ENCODE results near the gene CMTM5. TPM values are rescaled to one million over a fixed set of nuclear protein-coding genes. Genes with fewer than 3 reads are reported as not detected.

CMTM5 gene, protein sequence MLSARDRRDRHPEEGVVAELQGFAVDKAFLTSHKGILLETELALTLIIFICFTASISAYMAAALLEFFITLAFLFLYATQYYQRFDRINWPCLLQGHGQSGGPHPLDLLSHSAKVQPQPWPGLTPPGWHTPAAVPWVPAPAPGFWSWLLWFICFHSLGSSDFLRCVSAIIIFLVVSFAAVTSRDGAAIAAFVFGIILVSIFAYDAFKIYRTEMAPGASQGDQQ
- total RNA-seq (not detected), polyA plus RNA-seq (not detected), total RNA-seq (not detected)

DNA sequence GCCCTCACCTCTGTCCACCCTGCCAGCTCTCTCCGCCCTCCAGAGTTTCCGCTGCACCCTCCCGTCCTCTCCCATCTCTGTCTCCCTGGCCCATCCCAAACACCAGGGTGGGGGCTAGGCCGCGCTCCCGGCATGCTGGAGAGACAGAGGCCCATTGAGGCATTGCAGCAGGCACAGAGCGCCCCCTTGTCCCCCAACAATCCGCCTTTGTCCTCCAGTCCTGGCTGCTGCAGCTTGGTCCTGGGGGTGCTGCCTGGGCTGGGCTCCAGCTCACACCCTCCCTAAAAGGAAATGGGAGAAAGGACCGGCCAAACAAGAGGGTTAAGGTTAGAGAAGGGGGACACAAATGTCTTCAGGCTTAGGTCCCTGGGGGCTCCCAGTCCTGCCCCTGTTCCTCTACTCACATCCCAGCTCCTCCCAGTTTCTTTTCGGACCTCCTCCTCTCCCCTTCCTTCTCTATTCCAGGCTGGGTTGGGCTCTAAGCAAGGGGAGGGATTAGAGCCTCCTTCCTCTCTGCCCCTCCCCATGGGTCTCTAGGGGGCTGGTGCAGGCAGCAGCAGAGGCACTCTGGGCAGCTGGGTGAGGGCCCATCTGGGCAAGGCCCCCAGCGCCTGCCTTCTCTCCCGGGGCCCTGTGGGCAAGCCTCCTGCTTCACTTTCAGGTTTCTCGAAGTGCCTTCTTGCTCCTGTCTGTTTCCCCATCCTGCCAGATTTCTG is at the start of gene CMTM5:
CMTM5 (plus strand) TSS at position 565 of the 716 bp plus-strand sequence. CDS start 206 bp downstream, outside the sequence.
- peak within 1 kb of the TSS in 2 of 9 donors; percentile 4 to 58 for H3K27ac Mint-ChIP-seq
- DNase-seq (no peak), ATAC-seq (no peak)
- no peaks in the 10 kb centered on the region for H3K36me3 ChIP-seq (ENCODE audit: control insufficient read depth in 2 of 3, insufficient read depth in 3 of 3, low read length in 3 of 3)
- CTCF ChIA-PET: interaction anchor here (0.5 to 1.6 kb wide), 4 partner anchors 42 to 112 kb away, joined by 3 to 4 read pairs (median 3); no protein-coding TSS in a partner anchor
- peaks cover 0 to 8% (median 0%) of the 10 kb centered on the region in 7 donors for H3K4me1 Mint-ChIP-seq
- H3K4me3 ChIP-seq (ENCODE audit: low read length): no peak within 1 kb of the TSS
- no peak within 1 kb of the TSS for H3K4me3 Mint-ChIP-seq
- intact Hi-C loops (cut with micrococcal nuclease): no loop called here
- H3K36me3 Mint-ChIP-seq: no peaks in the 10 kb centered on the region
- no peaks in the 10 kb centered on the region for H3K27me3 ChIP-seq (ENCODE audit: control insufficient read depth in 2 of 2, insufficient read depth in 2 of 2, low read length in 2 of 2)
- no peaks in the 10 kb centered on the region for H3K4me1 ChIP-seq (ENCODE audit: control insufficient read depth in 2 of 2, insufficient read depth in 2 of 2, low read length in 2 of 2)
- no peaks in the 10 kb centered on the region for H3K9me3 Mint-ChIP-seq
- POLR2A ChIA-PET: no interaction called here
- H3K27me3 Mint-ChIP-seq: peaks cover 0 to 5% (median 0%) of the 10 kb centered on the region in 5 donors
- no peaks in the 10 kb centered on the region for H3K9me3 ChIP-seq (ENCODE audit: control insufficient read depth in 2 of 3, low read length in 3 of 3)
- no peak within 1 kb of the TSS for H3K27ac ChIP-seq (ENCODE audit: low read depth, low read length)

DNA sequence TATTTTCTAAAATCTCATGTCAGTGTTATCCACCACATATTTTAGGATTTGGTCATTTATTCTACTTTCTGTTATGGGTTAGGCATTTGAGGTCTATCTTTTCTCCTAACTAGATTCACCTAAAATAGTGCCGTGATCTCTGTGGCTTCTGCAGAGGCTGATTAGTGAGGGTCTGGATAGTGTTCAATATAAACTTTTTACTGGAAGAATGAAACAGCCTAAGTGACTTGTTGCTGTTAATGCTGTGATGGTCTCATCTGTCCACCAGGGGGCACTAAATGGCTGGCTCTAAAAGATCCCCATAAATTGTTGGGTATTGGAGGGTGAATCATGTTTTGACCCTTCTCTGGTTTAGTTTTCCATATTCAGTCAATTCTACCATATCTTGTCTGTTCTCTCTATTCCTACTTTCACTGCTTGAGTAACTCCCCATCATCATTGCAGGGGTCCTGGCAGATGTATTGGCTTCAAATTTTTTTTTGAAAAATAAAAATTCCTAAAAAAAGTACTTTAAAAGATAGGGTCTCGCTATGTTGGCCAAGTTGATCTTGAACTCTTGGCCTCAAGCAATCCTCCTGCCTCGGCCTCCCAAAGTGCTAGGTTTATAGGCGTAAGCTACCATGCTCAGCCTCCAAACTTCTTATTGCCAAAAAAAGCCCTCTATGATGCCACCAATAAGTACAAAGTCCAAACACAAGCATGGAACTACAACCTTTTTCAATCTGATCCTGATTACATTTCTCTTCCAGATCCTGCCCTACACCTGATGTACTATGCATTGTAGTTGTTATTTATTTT is 48.7 kb upstream of the CMTM5 start:
- Histone ChIP-seq H3K4me3 (ENCODE audit: low read length) (no peak overlapping the region), H3K27ac (ENCODE audit: low read depth, low read length) (no peak overlapping the region), H3K4me1 (ENCODE audit: control insufficient read depth in 2 of 2, insufficient read depth in 2 of 2, low read length in 2 of 2) (peaks cover 0 to under 1% of the 10 kb centered on the region in 2 donors), H3K27me3 (ENCODE audit: control insufficient read depth in 2 of 2, insufficient read depth in 2 of 2, low read length in 2 of 2) (no peaks in the 10 kb centered on the region), H3K36me3 (ENCODE audit: control insufficient read depth in 2 of 3, insufficient read depth in 3 of 3, low read length in 3 of 3) (peaks cover 14 to 26% (median 17%) of the 10 kb centered on the region in 3 experiments), H3K9me3 (ENCODE audit: control insufficient read depth in 2 of 3, low read length in 3 of 3) (no peaks in the 10 kb centered on the region)
- DNase-seq (peak in 8 of 9 donors; percentile 49 to 69 (median 59)), ATAC-seq (peak; percentile 86)
- POLR2A ChIA-PET: interaction anchor here (0.7 kb wide), 1 partner anchor 52 kb away, joined by 3 read pairs; no protein-coding TSS in a partner anchor
- intact Hi-C loops (cut with micrococcal nuclease): loop anchor here (1.0 kb wide), 4 partner anchors 24 to 234 kb away; partner anchors contain the start of gene SLC22A17 (in 1 of the 2)
- Mint-ChIP-seq H3K4me1 (peaks cover 3 to 11% (median 8%) of the 10 kb centered on the region in 7 donors), H3K36me3 (peaks cover 0 to 19% (median 3%) of the 10 kb centered on the region in 5 donors), H3K4me3 (no peak overlapping the region), H3K27me3 (peaks cover 0 to 6% (median 0%) of the 10 kb centered on the region in 5 donors), H3K9me3 (no peaks in the 10 kb centered on the region), H3K27ac (peak overlapping the region in 3 of 9 donors; percentile 6 to 34 (median 23))
- CTCF ChIA-PET: interaction anchor here (1.5 to 4.6 kb wide), 3 partner anchors 51 to 64 kb away, joined by 3 to 30 read pairs (median 7); no protein-coding TSS in a partner anchor

DNA sequence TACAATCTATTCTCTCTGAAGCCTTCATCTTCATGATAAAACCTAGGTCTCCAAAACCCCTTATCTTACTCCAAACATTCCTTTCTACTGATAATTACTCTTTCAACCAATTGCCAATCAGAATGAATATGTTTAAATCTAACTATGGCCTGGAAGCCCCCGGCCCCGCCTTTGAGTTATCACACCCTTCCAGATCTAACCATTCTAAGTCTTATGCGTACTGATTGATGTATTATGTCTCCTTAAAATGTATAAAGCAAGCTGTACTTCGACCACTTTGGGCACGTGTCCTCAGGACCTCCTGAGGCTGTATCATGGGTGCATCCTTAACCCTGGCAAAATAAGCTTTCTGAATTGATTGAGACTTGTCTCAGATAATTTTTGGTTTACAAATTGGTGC is 41.2 kb upstream of the CMTM5 start:
- Histone ChIP-seq H3K27me3 (ENCODE audit: control insufficient read depth in 2 of 2, insufficient read depth in 2 of 2, low read length in 2 of 2) (peaks cover 0 to 3% of the 10 kb centered on the region in 2 donors), H3K9me3 (ENCODE audit: control insufficient read depth in 2 of 3, low read length in 3 of 3) (no peaks in the 10 kb centered on the region), H3K27ac (ENCODE audit: low read depth, low read length) (no peak overlapping the region), H3K4me1 (ENCODE audit: control insufficient read depth in 2 of 2, insufficient read depth in 2 of 2, low read length in 2 of 2) (no peaks in the 10 kb centered on the region), H3K36me3 (ENCODE audit: control insufficient read depth in 2 of 3, insufficient read depth in 3 of 3, low read length in 3 of 3) (no peaks in the 10 kb centered on the region), H3K4me3 (ENCODE audit: low read length) (no peak overlapping the region)
- Mint-ChIP-seq H3K27ac (peak overlapping the region in 1 of 9 donors; percentile 48), H3K4me1 (no peaks in the 10 kb centered on the region), H3K9me3 (peaks cover 0 to 7% (median 0%) of the 10 kb centered on the region in 11 donors), H3K36me3 (no peaks in the 10 kb centered on the region), H3K27me3 (peaks cover 5 to 37% (median 18%) of the 10 kb centered on the region in 5 donors), H3K4me3 (no peak overlapping the region)
- ChIA-PET POLR2A (no interaction called here), CTCF (interaction anchor here (0.9 kb wide), 1 partner anchor 10 kb away, joined by 3 read pairs; no protein-coding TSS in a partner anchor)
- ATAC-seq (no peak), DNase-seq (no peak)
- intact Hi-C loops (cut with micrococcal nuclease): no loop called here

DNA sequence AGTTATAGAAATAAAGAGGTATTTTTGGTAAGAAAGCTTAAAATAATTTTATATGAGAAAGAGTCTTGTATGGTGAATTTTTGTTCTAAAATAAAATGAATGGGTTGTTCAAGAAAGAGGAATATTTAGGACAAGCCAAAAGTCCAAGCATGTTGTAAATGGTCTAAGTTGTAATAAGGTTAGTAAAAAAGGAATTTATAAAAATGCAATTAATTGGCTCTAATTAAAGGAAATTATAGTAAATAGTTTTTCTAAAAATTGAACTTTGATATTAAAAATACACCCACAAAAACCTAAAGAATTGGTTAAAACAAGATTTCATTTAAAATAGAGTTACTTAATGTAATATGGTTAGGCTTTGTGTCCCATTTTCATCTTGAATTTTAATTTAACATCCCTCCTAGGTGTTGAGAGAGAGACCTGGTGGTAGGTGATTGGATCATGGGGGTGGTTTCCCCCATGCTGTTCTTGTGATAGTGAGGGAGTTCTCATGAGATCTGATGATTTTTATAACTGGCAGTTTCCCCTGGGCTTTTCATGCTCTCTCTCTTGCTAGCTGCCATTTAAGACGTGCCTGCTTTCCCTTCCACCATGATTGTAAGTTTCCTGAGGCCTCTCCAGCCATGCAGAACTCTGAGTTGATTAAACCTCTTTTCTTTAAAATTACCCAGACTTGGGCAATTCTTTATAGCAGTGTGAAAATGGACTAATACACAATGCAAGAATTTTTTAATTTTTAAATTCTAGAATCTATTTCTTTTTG is 37.2 kb upstream of the CMTM5 start:
- POLR2A ChIA-PET: interaction anchor here (1.0 kb wide), 1 partner anchor 13 kb away, joined by 3 read pairs; no protein-coding TSS in a partner anchor
- Histone ChIP-seq H3K9me3 (ENCODE audit: control insufficient read depth in 2 of 3, low read length in 3 of 3) (no peaks in the 10 kb centered on the region), H3K4me1 (ENCODE audit: control insufficient read depth in 2 of 2, insufficient read depth in 2 of 2, low read length in 2 of 2) (no peaks in the 10 kb centered on the region), H3K27ac (ENCODE audit: low read depth, low read length) (no peak overlapping the region), H3K4me3 (ENCODE audit: low read length) (no peak overlapping the region), H3K27me3 (ENCODE audit: control insufficient read depth in 2 of 2, insufficient read depth in 2 of 2, low read length in 2 of 2) (peaks cover 0 to 2% of the 10 kb centered on the region in 2 donors), H3K36me3 (ENCODE audit: control insufficient read depth in 2 of 3, insufficient read depth in 3 of 3, low read length in 3 of 3) (no peaks in the 10 kb centered on the region)
- Mint-ChIP-seq H3K27ac (no peak overlapping the region), H3K4me3 (no peak overlapping the region), H3K27me3 (peaks cover 2 to 46% (median 16%) of the 10 kb centered on the region in 5 donors), H3K4me1 (no peaks in the 10 kb centered on the region), H3K36me3 (no peaks in the 10 kb centered on the region), H3K9me3 (peaks cover 0 to 7% (median 0%) of the 10 kb centered on the region in 11 donors)
- intact Hi-C loops (cut with micrococcal nuclease): no loop called here
- DNase-seq: no peak
- CTCF ChIA-PET: interaction anchor here (0.8 to 1.0 kb wide), 2 partner anchors 38 to 271 kb away, joined by 3 to 4 read pairs; no protein-coding TSS in a partner anchor
- ATAC-seq: no peak

DNA sequence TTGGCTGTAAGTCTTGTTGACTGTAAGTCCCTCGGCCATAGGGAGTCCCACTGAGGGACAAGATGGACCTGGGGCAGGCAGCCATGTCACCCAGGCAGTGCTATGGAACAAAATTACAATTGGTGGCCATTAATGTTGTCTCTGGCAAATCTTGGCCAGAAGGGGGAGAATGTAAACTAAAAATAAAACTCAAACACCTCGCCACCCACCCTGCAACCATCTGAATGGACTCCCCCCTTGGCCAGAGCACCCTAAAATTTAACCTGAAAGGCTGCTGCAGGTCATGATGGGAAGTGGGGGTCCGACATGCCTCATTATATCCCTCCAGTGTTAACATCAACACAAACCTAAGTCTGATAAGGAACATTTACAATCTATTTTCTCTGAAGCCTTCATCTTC is 32.4 kb upstream of the CMTM5 start:
- H3K4me3 Mint-ChIP-seq: no peak overlapping the region

More for the DNA sequence above, 32.4 kb upstream of the CMTM5 start:
- peaks cover 0 to 22% (median 0%) of the 10 kb centered on the region in 5 donors for H3K27me3 Mint-ChIP-seq
- H3K27ac ChIP-seq (ENCODE audit: low read depth, low read length): no peak overlapping the region
- H3K4me1 ChIP-seq (ENCODE audit: control insufficient read depth in 2 of 2, insufficient read depth in 2 of 2, low read length in 2 of 2): no peaks in the 10 kb centered on the region
- no peak overlapping the region for H3K4me3 ChIP-seq (ENCODE audit: low read length)
- DNase-seq: no peak
- intact Hi-C loops (cut with micrococcal nuclease): no loop called here
- peaks cover 0 to 8% (median 0%) of the 10 kb centered on the region in 3 experiments for H3K36me3 ChIP-seq (ENCODE audit: control insufficient read depth in 2 of 3, insufficient read depth in 3 of 3, low read length in 3 of 3)
- peaks cover 0 to 4% (median 0%) of the 10 kb centered on the region in 11 donors for H3K9me3 Mint-ChIP-seq
- ChIA-PET POLR2A (no interaction called here), CTCF (no interaction called here)
- peak overlapping the region in 1 of 9 donors; percentile 31 for H3K27ac Mint-ChIP-seq
- no peaks in the 10 kb centered on the region for H3K9me3 ChIP-seq (ENCODE audit: control insufficient read depth in 2 of 3, low read length in 3 of 3)
- no peaks in the 10 kb centered on the region for H3K27me3 ChIP-seq (ENCODE audit: control insufficient read depth in 2 of 2, insufficient read depth in 2 of 2, low read length in 2 of 2)
- H3K4me1 Mint-ChIP-seq: no peaks in the 10 kb centered on the region
- H3K36me3 Mint-ChIP-seq: peaks cover 0 to 4% (median 0%) of the 10 kb centered on the region in 5 donors
- ATAC-seq: no peak
